Measurements from ENCODE around the gene ZDHHC3.

Gene ZDHHC3

GRCh38 chr3:44907612-44908011 lies 68.4 kb downstream of the ZDHHC3 start:
- no peak overlapping the region for H2AFZ ChIP-seq (ENCODE audit: low read length)
- H3K9ac ChIP-seq (ENCODE audit: low read length), result no peak overlapping the region
- H3F3A ChIP-seq (ENCODE audit: insufficient read depth, low read length), result no peaks in the 10 kb centered on the region
- H3K4me2 ChIP-seq (ENCODE audit: low read length), result no peak overlapping the region
- no peaks in the 10 kb centered on the region for H4K20me1 ChIP-seq (ENCODE audit: insufficient read depth, low read length)
- no peaks in the 10 kb centered on the region; the same call in 1 of the 2 replicates for H3K9me3 ChIP-seq (ENCODE audit: low read length)
- TF ChIP-seq, protein P1, sequence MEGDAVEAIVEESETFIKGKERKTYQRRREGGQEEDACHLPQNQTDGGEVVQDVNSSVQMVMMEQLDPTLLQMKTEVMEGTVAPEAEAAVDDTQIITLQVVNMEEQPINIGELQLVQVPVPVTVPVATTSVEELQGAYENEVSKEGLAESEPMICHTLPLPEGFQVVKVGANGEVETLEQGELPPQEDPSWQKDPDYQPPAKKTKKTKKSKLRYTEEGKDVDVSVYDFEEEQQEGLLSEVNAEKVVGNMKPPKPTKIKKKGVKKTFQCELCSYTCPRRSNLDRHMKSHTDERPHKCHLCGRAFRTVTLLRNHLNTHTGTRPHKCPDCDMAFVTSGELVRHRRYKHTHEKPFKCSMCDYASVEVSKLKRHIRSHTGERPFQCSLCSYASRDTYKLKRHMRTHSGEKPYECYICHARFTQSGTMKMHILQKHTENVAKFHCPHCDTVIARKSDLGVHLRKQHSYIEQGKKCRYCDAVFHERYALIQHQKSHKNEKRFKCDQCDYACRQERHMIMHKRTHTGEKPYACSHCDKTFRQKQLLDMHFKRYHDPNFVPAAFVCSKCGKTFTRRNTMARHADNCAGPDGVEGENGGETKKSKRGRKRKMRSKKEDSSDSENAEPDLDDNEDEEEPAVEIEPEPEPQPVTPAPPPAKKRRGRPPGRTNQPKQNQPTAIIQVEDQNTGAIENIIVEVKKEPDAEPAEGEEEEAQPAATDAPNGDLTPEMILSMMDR (IDR thresholded peaks at IDR 0.05; ENCODE audit: low read length), result no peak
- TF ChIP-seq EZH2 (IDR thresholded peaks at IDR 0.05; ENCODE audit: borderline replicate concordance, low read length), result no peak
- no peaks in the 10 kb centered on the region for H3K9me2 ChIP-seq (ENCODE audit: low read depth, low read length)
- no peaks in the 10 kb centered on the region; the same call in 1 of the 2 replicates for H3K27me3 ChIP-seq (ENCODE audit: insufficient read depth, low read length)
- H3K36me3 ChIP-seq (ENCODE audit: insufficient read depth, low read length), result no peaks in the 10 kb centered on the region
- H3K27ac ChIP-seq (ENCODE audit: low read depth, low read length, poor library complexity, severe bottlenecking), result no peak overlapping the region
- H3K4me1 ChIP-seq (ENCODE audit: insufficient read depth, low read length, severe bottlenecking), result no peaks in the 10 kb centered on the region
- H3K79me2 ChIP-seq (ENCODE audit: insufficient read depth, low read length), result no peaks in the 10 kb centered on the region
- no peak overlapping the region for H3K4me3 ChIP-seq (ENCODE audit: low read depth, low read length, poor library complexity, severe bottlenecking)

DNA sequence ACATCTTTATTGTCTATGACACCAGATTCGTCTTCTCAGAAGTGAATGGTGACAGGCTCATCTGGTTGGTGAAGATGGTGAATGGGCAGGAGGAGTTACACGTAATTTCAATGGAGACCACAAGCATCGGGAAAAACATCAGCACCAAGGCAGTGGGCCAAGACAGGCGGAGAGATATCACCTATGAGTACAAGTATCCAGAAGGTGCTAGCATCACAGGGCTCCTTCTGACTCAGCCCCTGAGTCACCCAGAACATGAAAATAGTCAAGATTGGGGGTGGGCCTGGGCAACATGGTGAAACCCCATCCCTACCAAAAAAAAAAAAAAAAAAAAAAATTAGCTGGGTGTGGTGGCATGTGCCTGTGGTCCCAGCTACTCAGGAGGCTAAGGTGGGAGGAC lies 69.0 kb downstream of the ZDHHC3 start:
- H3K27me3 ChIP-seq (ENCODE audit: insufficient read depth, low read length), result no peaks in the 10 kb centered on the region; the same call in 1 of the 2 replicates
- H3K27ac ChIP-seq (ENCODE audit: low read depth, low read length, poor library complexity, severe bottlenecking), result no peak overlapping the region
- H3K4me2 ChIP-seq (ENCODE audit: low read length), result no peak overlapping the region
- H3K36me3 ChIP-seq (ENCODE audit: insufficient read depth, low read length), result no peaks in the 10 kb centered on the region
- no peak overlapping the region for H3K4me3 ChIP-seq (ENCODE audit: low read depth, low read length, poor library complexity, severe bottlenecking)
- no peak overlapping the region for H2AFZ ChIP-seq (ENCODE audit: low read length)
- H3F3A ChIP-seq (ENCODE audit: insufficient read depth, low read length), result no peaks in the 10 kb centered on the region
- no peaks in the 10 kb centered on the region for H3K79me2 ChIP-seq (ENCODE audit: insufficient read depth, low read length)
- H3K4me1 ChIP-seq (ENCODE audit: insufficient read depth, low read length, severe bottlenecking), result no peaks in the 10 kb centered on the region
- H3K9ac ChIP-seq (ENCODE audit: low read length), result no peak overlapping the region
- TF ChIP-seq EZH2 (IDR thresholded peaks at IDR 0.05; ENCODE audit: borderline replicate concordance, low read length), result no peak
- TF ChIP-seq, protein P1 (IDR thresholded peaks at IDR 0.05; ENCODE audit: low read length), result no peak
- no peaks in the 10 kb centered on the region; the same call in 1 of the 2 replicates for H3K9me3 ChIP-seq (ENCODE audit: low read length)
- H3K9me2 ChIP-seq (ENCODE audit: low read depth, low read length), result no peaks in the 10 kb centered on the region
- no peaks in the 10 kb centered on the region for H4K20me1 ChIP-seq (ENCODE audit: insufficient read depth, low read length)

GRCh38 chr3:44905446-44906157 lies 70.4 kb downstream of the ZDHHC3 start:
- H3K36me3 ChIP-seq (ENCODE audit: insufficient read depth, low read length), result no peaks in the 10 kb centered on the region
- no peaks in the 10 kb centered on the region; the same call in 1 of the 2 replicates for H3K27me3 ChIP-seq (ENCODE audit: insufficient read depth, low read length)
- H3K4me1 ChIP-seq (ENCODE audit: insufficient read depth, low read length, severe bottlenecking), result no peaks in the 10 kb centered on the region
- TF ChIP-seq, protein P1 (IDR thresholded peaks at IDR 0.05; ENCODE audit: low read length), result no peak
- no peak for TF ChIP-seq EZH2 (IDR thresholded peaks at IDR 0.05; ENCODE audit: borderline replicate concordance, low read length)
- H3K9me3 ChIP-seq (ENCODE audit: low read length), result no peaks in the 10 kb centered on the region; the same call in 1 of the 2 replicates
- no peak overlapping the region for H3K27ac ChIP-seq (ENCODE audit: low read depth, low read length, poor library complexity, severe bottlenecking)
- no peaks in the 10 kb centered on the region for H3K79me2 ChIP-seq (ENCODE audit: insufficient read depth, low read length)
- no peak overlapping the region for H3K9ac ChIP-seq (ENCODE audit: low read length)
- no peak overlapping the region for H2AFZ ChIP-seq (ENCODE audit: low read length)
- H3K4me3 ChIP-seq (ENCODE audit: low read depth, low read length, poor library complexity, severe bottlenecking), result no peak overlapping the region
- no peak overlapping the region for H3K4me2 ChIP-seq (ENCODE audit: low read length)
- no peaks in the 10 kb centered on the region for H3F3A ChIP-seq (ENCODE audit: insufficient read depth, low read length)
- no peaks in the 10 kb centered on the region for H4K20me1 ChIP-seq (ENCODE audit: insufficient read depth, low read length)
- H3K9me2 ChIP-seq (ENCODE audit: low read depth, low read length), result no peaks in the 10 kb centered on the region

Data from OCI-LY1 (cell line).